HEK293 (cell line): ENCODE measurements around the gene MLPH.

Source experiments
- AEBP2 ChIP-seq: fragments of 450-650 bp; formaldehyde crosslinking; IDR thresholded peaks from 2 replicates; pipeline ENCODE4 v1.5.1; 2016; ENCODE audit warnings: missing biosample characterization, missing genetic modification characterization, borderline replicate concordance
- CTCF ChIP-seq: fragments of 450-650 bp; formaldehyde crosslinking; IDR thresholded peaks from 2 replicates; pipeline ENCODE4 v1.5.1; 2016; ENCODE audit warnings: missing biosample characterization, missing genetic modification characterization
- KLF10 ChIP-seq: fragments of 450-650 bp; IDR thresholded peaks from 2 replicates; pipeline ENCODE4 v1.5.1; 2018; ENCODE audit warnings: missing biosample characterization, mild to moderate bottlenecking, missing genetic modification characterization
- KLF16 ChIP-seq: fragments of 450-650 bp; formaldehyde crosslinking; IDR thresholded peaks from 2 replicates; pipeline ENCODE4 v1.5.1; 2017; ENCODE audit warnings: missing biosample characterization, missing genetic modification characterization
- OVOL3 ChIP-seq: fragments of 450-650 bp; formaldehyde crosslinking; IDR thresholded peaks from 2 replicates; pipeline ENCODE4 v1.5.1; 2016; ENCODE audit warnings: missing biosample characterization, missing genetic modification characterization
- PATZ1 ChIP-seq: fragments of 450-650 bp; formaldehyde crosslinking; IDR thresholded peaks from 2 replicates; pipeline ENCODE4 v1.5.1; 2016; ENCODE audit warnings: missing biosample characterization, missing genetic modification characterization
- PBX3 ChIP-seq: sonication (generic); formaldehyde crosslinking; IDR thresholded peaks from 2 replicates; pipeline ENCODE4 v1.8.1; 2022; ENCODE audit warnings: mild to moderate bottlenecking, moderate library complexity, missing genetic modification reagents
- PRDM10 ChIP-seq: fragments of 450-650 bp; formaldehyde crosslinking; IDR thresholded peaks from 2 replicates; pipeline ENCODE4 v1.5.1; 2016; ENCODE audit warnings: missing biosample characterization, missing genetic modification characterization
- ZNF530 ChIP-seq: fragments of 450-650 bp; formaldehyde crosslinking; IDR thresholded peaks from 2 replicates; pipeline ENCODE4 v1.5.1; 2016; ENCODE audit warnings: low read depth, missing biosample characterization, missing genetic modification characterization
- ZSCAN30 ChIP-seq: fragments of 450-650 bp; IDR thresholded peaks from 2 replicates; pipeline ENCODE4 v1.5.1; 2018; ENCODE audit warnings: missing biosample characterization, mild to moderate bottlenecking, missing genetic modification characterization, moderate library complexity

GRCh38 chr2:237457388-237457941, 29.6 kb upstream of the MLPH start:
- no peak for TF ChIP-seq CTCF (tag by site-specific recombination)
- TF ChIP-seq PRDM10 = no peak
- TF ChIP-seq PATZ1 = no peak
- no peak for TF ChIP-seq KLF10 (tag by site-specific recombination)
- no peak for TF ChIP-seq AEBP2 (tag by site-specific recombination)
- no peak for TF ChIP-seq KLF16 (tag by site-specific recombination)
- no peak for TF ChIP-seq ZSCAN30 (tag by site-specific recombination)
- TF ChIP-seq ZNF530 (tag by site-specific recombination) = no peak
- no peak for TF ChIP-seq OVOL3 (tag by site-specific recombination)
- no peak for TF ChIP-seq PBX3 (CRISPR knock-in tag)
